ENCODE data around the gene PTPRR.
"Not testable (repeated sequence)": the region's sequence is repeated elsewhere in the genome, so short reads cannot be mapped to it uniquely, and the experiment has no call there.

The PTPRR gene

DNA sequence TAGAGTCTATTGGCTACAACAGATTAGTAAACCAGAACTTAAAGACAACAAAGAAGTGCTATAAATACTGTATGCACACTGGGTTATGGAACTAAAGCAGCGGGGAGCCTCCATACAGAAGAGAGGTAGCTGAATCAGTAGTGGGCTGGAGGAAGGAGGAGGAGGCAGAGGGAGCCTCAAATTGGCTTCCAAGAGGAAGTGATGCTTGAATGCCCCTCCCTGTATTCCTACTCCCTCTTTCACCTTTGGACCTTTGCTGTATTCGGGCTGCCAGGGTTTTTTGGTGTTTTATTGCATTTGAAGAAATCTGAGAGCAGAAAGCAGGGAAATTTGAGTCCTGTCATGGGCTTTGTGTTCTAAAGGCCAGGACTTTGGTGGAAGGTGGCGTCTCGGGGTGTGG is 179.3 kb downstream of the PTPRR start:
- DNase-seq: no peak

DNA sequence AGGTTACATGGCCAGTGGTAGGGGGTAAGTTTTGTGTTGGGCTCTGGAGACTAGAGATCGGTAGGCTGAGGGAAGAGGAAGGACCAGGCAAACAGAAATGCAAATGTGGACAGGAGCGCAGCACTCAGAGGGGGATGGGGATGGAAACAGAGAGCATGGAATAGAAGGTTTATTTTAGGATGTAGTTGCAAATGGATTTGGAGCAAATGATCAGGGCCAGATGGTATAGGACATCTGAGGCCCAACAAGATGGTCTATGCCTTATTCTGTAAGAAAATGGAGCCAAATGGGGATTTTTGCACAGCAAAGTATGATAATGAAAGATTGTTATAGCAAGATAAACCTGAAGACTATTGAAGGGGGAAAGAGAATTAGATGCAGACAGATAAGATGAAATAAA is 180.8 kb downstream of the PTPRR start:
- no peak for DNase-seq

DNA sequence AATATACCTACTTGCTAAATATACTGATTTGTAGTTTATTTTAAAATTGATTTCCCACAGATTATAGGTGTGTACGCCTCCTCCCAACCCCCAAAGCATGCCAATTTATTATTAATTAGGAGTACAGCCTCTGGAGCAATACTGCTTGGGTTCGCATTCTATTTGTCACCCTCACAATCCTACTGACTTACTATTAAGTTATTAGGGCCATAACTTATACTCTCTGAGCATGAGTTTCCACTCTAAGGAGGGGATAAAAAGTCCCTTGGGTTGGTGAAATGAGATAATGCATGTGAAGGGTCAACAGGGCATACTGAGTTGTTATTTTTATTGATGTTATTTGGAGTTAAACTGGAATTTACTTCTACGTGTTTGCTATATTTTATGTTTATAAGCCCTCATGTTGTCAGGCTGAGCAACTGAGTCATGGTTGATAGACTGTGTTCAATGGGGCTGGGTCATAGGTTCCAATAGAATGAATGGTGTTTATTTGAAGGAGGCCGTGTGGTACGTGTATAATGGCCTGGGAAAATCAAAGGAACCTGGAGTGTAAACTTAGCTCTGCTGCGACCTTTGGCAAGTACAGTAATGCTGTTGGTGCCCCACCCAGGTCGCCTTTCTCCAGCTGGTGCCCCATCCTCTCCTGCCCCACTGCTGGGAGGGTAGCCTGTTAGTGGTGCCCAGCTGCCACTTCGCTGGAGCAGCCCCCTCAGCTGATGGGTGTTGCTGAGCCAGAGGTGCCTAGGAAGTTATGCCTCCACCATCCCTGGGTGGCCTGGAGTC is 184.0 kb downstream of the PTPRR start:
- DNase-seq: no peak

DNA sequence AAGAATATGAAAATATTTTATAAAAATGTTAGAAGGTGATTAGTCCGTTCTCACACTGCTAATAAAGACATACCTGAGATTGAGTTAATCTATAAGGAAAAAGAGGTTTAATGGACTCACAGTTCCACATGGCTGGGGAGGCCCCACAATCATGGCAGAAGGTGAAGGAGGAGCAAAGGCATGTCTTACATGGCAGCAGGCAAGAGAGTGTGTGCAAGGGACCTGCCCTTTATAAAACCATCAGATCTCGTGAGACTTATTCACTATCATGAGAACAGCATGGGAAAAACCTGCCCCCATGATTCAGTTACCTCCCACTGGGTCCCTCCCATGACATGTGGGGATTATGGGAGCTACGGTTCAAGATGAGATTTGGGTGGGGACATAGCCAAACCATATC is 185.3 kb downstream of the PTPRR start:
- not testable (repeated sequence) for DNase-seq

DNA sequence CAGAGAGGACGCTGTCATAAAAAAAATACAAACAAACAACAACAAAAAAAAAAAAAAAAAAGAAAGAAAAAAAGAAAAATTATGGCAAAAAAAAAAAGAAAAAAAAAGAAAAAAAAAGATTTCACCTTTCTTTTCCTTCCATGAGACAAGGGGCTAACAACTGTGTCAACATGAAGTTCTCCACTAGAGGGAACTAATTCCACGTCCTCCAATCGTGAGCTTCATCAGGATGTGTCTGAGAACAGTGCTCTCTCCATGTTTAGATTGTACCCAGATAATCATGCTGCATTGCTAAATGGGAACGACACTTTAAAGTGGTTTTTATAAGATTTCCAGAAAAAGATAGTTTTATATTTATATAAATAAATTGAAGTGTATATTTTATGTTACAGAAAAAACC is 187.2 kb downstream of the PTPRR start:
- DNase-seq: peak; percentile 22

DNA sequence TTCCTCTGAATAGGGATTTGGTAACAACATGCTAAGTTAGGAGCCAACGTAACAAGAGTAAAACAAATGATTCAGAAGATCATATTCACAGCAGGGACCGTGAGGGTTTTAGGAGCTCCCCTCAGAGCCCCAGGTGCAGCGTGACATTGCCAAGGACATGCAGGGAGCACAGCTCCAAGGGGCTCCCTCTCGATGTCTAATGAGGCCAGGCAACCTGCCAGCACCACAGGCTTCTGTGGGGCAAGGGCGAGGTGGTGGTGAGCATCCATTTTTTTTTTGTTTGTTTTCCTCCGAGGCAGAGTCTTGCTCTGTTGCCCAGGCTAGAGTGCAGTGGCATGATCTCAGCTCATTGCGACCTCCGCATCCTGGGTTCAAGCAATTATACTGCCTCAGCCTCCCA is 188.3 kb downstream of the PTPRR start:
- DNase-seq: no peak

DNA sequence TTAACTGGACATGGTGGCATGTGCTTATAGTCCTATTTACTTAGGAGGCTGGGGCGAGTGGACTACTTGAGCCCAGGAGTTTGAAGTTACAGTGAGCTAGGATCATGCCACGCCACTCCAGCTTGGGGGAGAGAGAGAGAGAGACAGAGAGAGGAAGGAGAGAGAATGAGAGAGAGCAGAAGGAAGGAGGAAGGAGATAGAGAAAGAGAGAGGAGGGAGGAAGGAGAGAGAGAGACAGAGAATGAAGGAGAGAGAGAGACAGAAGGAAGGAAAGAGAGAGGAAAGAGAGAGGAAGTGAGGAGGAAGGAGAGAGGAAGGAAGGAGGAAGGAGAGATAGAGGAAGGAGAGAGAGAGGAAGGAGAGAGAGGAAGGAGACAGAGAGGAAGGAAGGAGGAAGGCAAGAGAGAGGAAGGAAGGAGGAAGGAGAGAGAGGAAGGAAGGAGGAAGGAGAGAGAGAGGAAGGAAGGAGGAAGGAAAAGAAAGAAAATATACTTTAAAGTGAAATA is 189.8 kb downstream of the PTPRR start:
- DNase-seq: no peak

DNA sequence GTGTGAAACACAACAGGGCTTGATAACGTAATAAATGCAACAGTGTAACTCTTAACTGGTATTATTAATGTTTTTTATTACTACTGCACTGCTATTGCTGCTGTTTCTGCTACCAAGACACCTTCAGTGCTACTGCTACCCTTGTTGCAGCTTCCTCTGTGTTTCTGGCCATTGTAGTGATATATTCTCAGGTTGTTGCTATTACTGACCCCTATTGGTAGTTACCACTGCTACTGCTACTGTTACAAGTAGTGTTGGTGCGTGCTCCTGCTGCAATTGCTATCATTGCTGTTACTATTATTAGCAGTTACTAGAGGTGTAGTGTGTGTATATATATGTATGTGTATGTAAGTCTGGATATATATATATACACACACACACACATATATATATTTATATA is 196.1 kb downstream of the PTPRR start:
- no peak for DNase-seq

DNA sequence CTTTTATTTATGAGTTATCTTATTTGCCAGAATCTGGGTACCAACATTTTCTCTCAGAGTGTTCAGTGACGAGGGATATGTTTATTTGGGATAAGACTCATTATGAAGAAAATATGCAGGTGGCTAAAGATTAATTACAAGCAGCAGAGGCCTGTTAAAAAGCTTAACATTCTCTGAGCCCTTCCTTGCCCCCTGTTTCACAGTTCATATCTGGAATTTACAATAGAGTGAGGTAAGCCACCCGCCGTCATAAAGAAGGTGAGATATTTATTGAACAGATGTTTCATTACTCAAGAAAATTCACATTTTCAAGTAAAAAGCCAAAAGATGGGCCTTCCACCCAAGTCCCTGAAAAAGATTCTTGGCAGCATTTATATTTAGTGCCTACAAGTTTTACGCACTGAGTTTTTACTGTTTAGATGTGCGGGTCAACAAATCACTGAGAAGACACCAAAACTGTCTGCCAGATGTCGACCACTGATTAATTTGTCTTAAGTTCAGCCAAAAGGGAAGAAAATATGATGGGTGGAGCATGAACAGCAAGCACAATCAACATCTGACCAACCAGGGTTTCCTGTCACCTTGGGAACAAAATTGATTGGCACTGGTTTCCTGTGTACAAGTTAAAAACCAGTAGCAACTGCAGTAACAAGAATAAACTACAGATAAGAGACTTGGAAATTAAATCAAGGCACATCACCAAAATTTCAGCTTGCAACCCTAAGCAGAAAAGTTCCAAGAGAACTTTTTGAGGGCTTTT is 197.8 kb downstream of the PTPRR start:
- no peak for DNase-seq

DNA sequence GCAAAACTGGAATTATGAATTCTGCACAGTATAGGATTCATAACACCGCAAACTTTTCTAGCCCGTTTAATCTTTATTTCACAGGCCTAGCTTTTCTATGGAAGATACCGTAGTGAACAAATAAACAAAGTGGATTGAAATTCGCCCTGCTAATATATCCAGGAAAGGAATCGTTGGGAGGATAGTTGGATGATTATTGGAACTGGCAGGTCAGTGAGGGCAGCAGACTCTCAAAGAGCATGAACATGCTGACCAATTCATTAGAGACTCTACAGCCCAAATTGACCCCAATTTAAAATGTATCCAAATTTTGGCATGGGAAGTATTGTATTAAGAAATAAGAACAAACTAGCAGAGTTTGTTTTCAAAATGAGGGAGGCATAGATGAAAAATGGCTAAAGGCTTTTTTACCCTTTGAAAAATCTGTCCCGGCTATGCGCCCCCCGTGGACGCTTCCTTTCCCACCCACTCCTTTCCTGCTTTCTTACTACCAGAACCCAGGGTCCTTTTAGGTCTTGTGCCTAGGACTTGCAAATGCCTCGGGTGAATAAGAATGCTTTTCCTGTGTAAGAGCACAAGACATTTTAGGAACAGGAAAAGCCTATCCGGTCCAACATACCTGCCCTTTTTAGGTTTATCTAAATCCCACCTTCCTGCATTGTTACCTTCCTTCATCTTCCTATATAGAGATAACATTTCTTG is 198.7 kb downstream of the PTPRR start:
- no peak for DNase-seq

DNA sequence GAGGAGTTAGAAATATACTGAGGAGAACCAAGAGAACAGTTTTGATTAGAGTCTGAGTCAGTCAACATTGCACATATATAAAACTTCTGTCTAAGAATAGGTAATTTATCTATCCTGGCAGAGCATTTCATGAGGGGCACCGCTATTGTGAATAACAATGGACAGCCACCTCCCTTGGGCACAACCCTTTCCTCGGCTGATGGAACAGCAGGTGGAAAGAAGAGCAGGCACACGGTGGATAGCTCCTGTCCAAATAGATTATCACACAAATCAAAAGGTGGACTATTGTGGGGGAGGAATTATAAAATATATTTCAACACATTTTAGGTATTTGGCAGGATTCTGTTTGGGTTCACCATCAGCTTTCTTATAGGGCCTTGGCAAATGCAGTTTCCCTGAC is 199.3 kb downstream of the PTPRR start:
- no peak for DNase-seq

DNA sequence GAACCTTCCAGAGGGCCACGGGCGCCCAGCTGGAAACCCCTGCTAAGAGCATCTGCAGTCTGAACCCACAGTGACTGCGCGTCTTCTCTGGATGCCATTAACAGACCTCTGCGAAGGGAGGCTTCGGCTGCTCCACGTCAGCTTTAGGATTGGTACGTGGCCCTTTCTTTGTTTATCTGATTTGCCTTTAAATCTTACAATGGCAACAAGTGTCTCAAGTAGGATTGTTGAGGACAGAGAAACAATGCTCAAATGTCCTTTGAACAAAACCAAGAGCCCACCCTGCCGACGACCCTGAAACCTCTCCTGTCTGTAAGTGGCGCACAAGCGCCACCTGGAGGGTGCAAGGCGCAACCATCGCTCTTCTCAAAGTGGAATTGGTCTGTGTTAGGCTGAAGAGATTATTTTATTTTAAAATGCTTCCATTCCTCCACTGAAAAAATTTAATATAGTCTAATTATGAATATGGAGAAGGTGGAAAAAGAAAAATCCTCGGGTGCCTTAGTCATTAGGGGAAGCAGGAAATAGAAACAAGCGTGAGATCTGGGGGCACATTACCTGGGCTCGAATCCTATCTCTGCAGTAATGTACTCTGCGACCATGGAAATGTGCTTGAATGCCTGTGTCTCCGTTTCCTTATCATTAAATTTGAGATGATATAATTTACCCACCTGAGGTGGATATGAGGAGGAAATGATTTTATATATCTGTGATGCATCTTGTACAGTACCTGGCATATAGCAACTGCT is 200.7 kb downstream of the PTPRR start:
- DNase-seq: no peak

DNA sequence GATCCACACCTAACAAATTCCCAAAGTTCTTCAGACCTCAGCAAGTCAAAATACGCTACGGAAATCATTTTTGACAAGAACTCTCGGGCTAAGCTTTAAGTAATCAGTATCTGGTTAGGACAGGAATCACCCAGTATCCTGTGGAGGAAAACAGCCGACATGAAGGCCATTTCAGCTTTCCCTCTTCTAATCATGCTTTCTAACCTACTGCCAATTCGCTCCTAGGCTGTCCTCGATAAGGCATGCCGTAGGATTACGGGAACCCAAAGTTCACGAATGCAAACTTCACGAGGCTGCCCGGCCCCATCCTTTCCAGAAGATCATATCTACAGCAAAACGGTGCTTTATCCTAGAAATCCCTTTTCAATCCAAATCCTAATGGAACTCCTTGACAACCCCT is 201.5 kb downstream of the PTPRR start:
- DNase-seq: no peak

DNA sequence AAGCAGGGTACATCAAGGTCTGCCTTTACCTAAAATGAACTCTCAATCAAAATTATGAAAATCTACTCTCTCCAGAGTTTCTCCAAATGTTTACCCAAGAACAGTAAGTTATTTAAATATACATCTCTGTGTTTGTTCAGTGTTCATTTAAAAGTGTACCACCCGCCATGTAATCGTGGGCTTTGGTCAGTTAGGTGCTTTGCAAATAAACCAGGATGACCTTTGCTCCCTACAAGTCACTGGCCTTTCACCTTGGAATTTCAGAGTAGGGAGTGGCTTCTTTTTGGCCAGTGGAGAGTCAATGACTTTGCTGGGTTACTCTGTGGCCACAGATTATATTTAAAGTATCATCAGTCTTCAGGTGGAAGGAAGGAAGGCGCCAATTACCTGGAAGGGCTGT is 208.7 kb downstream of the PTPRR start:
- DNase-seq: no peak

DNA sequence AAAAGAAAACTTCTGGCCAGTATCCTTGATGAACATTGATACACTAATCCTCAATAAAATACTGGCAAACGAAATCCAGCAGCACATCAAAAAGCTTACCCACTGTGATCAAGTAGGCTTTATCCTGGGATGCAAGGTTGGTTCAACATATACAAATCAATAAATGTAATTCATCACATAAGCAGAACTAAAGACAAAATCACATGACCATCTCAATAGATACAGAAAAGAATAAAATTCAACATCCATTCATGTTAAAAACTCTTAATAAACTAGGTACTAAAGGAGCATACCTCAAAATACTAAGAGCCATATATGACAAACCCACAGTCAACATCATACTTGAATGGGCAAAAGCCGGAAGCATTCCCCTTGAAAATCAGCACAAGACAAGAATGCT is 211.5 kb downstream of the PTPRR start:
- DNase-seq: no peak

DNA sequence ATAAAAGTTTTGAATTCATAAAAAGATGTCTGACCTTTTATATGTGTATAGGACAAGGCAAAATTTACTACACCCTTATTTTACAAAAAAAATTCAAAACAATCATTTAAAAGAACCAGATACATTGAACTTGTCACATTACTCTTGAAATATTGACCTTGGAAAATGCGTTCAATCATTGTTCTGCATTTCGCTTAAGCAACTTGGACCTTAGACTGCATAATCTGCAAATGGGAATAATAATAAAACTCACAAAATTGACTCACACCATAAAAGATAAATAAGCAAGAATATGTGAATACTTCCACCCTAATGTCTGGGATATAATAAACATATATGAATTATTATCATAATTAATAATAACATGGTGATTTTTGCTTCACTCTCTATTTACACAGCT is 213.9 kb downstream of the PTPRR start:
- DNase-seq: no peak

DNA sequence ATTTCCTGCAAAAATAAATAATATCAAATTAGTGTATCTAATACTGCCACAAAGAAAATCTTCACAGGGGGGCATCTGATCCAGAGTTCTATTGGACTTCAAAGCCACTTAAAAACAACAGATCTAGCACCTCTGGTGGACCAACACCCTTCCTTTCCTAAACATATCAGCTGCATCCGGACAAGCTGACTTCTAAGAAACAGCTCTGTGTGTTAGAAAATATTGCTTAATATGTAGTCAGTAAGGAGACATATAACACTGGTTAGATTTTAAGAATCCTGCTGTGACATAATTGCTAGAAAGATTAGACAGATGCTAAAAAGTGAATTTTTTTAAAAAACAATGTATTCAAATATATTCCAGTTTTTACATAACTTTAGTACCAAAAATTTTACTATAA is 222.2 kb downstream of the PTPRR start:
- no peak for DNase-seq

DNA sequence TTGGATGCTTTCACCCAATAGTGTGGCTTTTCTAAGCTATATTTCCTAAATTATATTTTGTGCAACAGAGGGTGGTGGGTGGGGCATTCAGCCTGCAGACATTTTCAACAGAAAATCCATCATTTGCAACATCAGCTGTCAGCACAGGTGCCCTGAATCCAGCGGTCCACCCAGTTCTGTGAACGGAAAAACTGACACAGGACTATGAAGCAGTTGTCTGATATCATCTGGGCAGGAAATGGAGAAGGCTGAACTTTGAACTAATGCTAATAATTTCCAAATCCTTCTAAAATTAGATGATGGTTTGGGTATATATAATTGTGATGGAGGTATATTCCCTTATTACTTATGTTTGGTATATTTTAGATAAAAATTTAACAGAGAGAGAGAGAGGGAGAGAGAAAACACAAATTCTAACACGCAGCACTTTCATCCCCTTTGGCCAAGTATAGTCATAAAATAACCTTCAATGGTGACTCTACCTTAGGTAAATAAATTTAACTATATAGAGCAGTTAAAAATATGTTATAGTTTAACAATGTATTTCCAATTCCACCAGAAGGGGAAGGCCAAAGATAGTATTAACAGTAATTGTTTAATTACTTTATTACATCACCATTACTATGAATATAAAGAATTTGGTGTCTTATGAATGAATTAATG is 225.0 kb downstream of the PTPRR start:
- no peak for DNase-seq

DNA sequence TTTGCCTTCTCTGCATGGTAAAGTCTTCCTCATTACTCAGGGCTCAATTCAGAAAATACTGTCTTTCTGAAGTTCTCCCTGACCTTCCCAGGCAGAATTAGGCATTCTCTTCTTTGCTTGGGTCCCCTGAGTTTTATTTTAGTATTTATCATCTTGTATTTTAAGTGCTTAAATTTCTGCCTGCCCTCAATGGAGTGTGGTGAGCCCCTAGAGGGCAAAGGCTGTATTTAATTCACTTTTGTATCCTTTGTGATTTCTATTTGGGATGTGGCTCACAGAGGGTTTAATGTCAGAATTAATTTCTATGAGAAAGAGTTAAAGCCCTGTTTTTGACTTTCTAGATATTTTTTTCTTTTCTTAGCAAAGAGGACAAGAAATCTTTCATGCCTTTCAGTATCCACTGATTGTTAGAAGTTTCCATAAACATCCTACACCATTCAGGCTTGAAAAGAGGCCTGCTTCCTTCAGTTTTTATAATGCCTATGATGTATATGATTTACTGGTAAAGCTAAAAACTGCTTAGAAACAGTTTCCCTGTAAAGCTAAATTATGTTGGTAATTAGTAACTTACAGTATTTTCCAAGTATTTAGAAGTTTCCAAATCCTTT is 227.8 kb downstream of the PTPRR start:
- no peak for DNase-seq

DNA sequence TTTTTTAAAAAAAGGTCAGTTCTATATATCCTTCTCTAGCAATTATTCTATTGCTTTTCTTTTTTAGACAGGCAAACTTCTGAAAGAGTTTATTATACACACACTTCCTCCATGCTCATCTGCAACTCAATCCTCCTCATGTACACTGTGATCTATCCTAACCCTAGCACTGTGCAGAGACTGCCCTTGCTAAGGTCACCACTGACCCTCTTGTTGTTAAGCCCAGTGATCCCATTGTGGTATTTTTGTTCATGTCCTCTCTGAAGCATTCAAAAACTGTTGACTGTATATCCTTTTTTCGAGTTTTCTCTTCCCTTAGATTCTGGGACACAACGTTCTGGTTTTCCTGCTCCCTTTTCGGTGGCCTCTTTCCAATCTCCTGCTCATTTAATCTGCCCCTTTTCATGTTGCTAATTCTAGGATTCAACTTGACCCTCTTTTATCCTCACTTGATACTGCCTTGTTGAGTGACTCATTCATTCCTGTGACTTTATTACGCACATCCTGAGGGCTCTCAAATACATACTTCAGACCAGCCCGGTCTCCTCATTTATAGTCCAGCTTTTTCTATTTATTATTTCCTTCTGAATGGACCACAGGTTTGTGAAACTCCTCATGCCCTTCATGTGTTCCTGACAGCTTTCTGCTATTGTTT is 229.4 kb downstream of the PTPRR start:
- DNase-seq: no peak

DNA sequence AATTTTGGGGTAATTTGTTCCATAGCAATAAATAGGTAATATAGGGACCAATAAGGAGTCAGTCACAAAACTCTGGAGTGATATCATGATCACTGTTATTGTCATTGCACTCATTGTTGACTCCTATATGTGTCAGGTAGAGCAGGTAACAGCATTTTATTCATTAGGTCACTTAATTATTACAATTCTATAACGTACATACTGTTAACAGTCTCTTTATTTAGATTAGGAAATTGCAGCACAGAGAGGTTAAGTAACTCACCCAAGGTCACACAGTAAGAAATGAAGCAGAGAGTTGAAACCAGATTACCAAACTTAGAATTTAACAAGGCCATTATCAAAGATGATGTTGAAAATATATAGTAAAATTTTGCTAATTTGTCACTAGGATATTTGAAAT is 233.6 kb downstream of the PTPRR start:
- DNase-seq: no peak

DNA sequence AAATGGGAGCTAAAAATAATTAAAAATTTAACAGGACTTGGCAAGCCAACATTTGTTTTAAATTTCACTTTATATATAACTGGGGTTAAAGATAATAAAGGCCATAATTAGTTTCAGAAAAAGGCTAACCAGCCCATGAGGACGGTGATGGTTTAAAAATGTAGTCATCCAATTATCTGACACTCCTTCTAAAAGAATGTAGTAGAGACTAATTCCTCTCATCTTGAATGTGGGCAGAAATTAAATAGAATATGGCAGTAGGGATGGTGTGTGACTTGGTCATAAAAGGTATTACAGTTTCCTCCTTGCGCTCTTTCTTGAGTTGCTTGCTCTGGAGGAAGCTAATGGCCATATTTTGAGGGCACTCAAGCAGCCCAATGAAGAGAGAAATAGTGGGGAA is 234.2 kb downstream of the PTPRR start:
- DNase-seq: no peak
